ENCODE data around the gene FKBP1B.
A peak's percentile ranks its signal among the peaks of the same experiment; 100 is the strongest.

The FKBP1B gene

GRCh38 chr2:24075259-24075658 is 25.7 kb downstream of the FKBP1B start:
- DNase-seq (ENCODE audit: low read depth) = no peak
- no peak for TF ChIP-seq CTCF (conservative IDR thresholded peaks at IDR 0.05; ENCODE audit: low read length)
- peak overlapping the region; percentile 98 for H3K4me3 ChIP-seq (ENCODE audit: low read length)

GRCh38 chr2:24075915-24076848 is 26.6 kb downstream of the FKBP1B start, which contains the start of gene SF3B6:
Gene SF3B6 (minus strand): TSS chr2:24076326. CDS start chr2:24076229, 97 bp downstream.
- H3K4me3 ChIP-seq (ENCODE audit: low read length) = peak within 1 kb of the TSS; percentile 98
- no peak; the same call in 1 of the 2 replicates for TF ChIP-seq CTCF (conservative IDR thresholded peaks at IDR 0.05; ENCODE audit: low read length)
- peak; percentile 98 for DNase-seq (ENCODE audit: low read depth)

GRCh38 chr2:24076849-24077534 is 27.5 kb downstream of the FKBP1B start:
- peak; percentile 16 for DNase-seq (ENCODE audit: low read depth)
- TF ChIP-seq CTCF (conservative IDR thresholded peaks at IDR 0.05; ENCODE audit: low read length) = no peak
- peak overlapping the region; percentile 98 for H3K4me3 ChIP-seq (ENCODE audit: low read length)

GRCh38 chr2:24077535-24077877 is 28.0 kb downstream of the FKBP1B start:
- DNase-seq (ENCODE audit: low read depth) = no peak
- no peak for TF ChIP-seq CTCF (conservative IDR thresholded peaks at IDR 0.05; ENCODE audit: low read length)
- peak overlapping the region; percentile 98 for H3K4me3 ChIP-seq (ENCODE audit: low read length)

GRCh38 chr2:24077879-24078278 is 28.3 kb downstream of the FKBP1B start:
- no peak for TF ChIP-seq CTCF (conservative IDR thresholded peaks at IDR 0.05; ENCODE audit: low read length)
- no peak for DNase-seq (ENCODE audit: low read depth)
- H3K4me3 ChIP-seq (ENCODE audit: low read length) = peak overlapping the region; percentile 98

GRCh38 chr2:24080701-24081100 is 31.2 kb downstream of the FKBP1B start:
- no peak overlapping the region for H3K4me3 ChIP-seq (ENCODE audit: low read length)
- peak; percentile 53 for DNase-seq (ENCODE audit: low read depth)
- TF ChIP-seq CTCF (conservative IDR thresholded peaks at IDR 0.05; ENCODE audit: low read length) = no peak

All from AG10803 (cell line).